Activated CD4-positive, alpha-beta T cell treated with anti-CD3 and anti-CD28 coated beads, Interleukin-2, amount 50 U/mL, for 1 hour (primary cell): ENCODE results near the gene PRKCA.
A peak's percentile ranks its signal among the peaks of the same experiment; 100 is the strongest.

Experiments used
- DNase-seq: peaks from one replicate; pipeline ENCODE4 v3.0.0-alpha.2; 2020

The PRKCA gene

GRCh38 chr17:66833201-66833600, 530.8 kb downstream of the PRKCA start:
- DNase-seq, result no peak

GRCh38 chr17:66834426-66834918, 532.1 kb downstream of the PRKCA start:
- no peak for DNase-seq

- DNase-seq, result no peak
Observed at GRCh38 chr17:66834919-66835454, 532.6 kb downstream of the PRKCA start, which contains the start of gene CACNG5. TSS of gene CACNG5 (plus strand) at chr17:66835117. CDS start at chr17:66877333, 42,216 bp downstream.

GRCh38 chr17:66835476-66835875, 533.1 kb downstream of the PRKCA start:
- DNase-seq, result no peak

GRCh38 chr17:66836063-66837005, 533.9 kb downstream of the PRKCA start:
- no peak for DNase-seq

- no peak for DNase-seq
Observed at GRCh38 chr17:66837226-66837625, 534.8 kb downstream of the PRKCA start.

- DNase-seq, result no peak
Observed at GRCh38 chr17:66837885-66838665, 535.7 kb downstream of the PRKCA start.

GRCh38 chr17:66839616-66840015, 537.2 kb downstream of the PRKCA start:
- DNase-seq, result no peak

GRCh38 chr17:66840061-66840460, 537.6 kb downstream of the PRKCA start:
- no peak for DNase-seq

- DNase-seq, result no peak
Observed at GRCh38 chr17:66841328-66841727, 538.9 kb downstream of the PRKCA start.

GRCh38 chr17:66841744-66842143, 539.3 kb downstream of the PRKCA start:
- DNase-seq, result no peak

GRCh38 chr17:66842505-66842904, 540.1 kb downstream of the PRKCA start:
- no peak for DNase-seq

- DNase-seq, result no peak
Observed at GRCh38 chr17:66842959-66843358, 540.5 kb downstream of the PRKCA start.

- DNase-seq, result no peak
Observed at GRCh38 chr17:66843627-66844026, 541.2 kb downstream of the PRKCA start.

- no peak for DNase-seq
Observed at GRCh38 chr17:66847704-66848103, 545.3 kb downstream of the PRKCA start.

- no peak for DNase-seq
Observed at GRCh38 chr17:66848496-66848895, 546.1 kb downstream of the PRKCA start.

- no peak for DNase-seq
Observed at GRCh38 chr17:66849032-66849655, 546.7 kb downstream of the PRKCA start.

GRCh38 chr17:66849851-66850580, 547.6 kb downstream of the PRKCA start:
- DNase-seq, result no peak

- no peak for DNase-seq
Observed at GRCh38 chr17:66850692-66851091, 548.3 kb downstream of the PRKCA start.

- DNase-seq, result peak; percentile 5
Observed at GRCh38 chr17:66855204-66855603, 552.8 kb downstream of the PRKCA start.

- no peak for DNase-seq
Observed at GRCh38 chr17:66858226-66859083, 556.0 kb downstream of the PRKCA start.
